HG02678 (cell line): ENCODE data around the gene TAPBPL.

Experiments used
- ATAC-seq: cut with Tn5 transposase; IDR thresholded peaks from one replicate; pipeline ENCODE4 v1.9.1; 2021; ENCODE audit warnings: mild to moderate bottlenecking, moderate library complexity; ENCODE audit not compliant: unreplicated experiment

Gene TAPBPL

DNA sequence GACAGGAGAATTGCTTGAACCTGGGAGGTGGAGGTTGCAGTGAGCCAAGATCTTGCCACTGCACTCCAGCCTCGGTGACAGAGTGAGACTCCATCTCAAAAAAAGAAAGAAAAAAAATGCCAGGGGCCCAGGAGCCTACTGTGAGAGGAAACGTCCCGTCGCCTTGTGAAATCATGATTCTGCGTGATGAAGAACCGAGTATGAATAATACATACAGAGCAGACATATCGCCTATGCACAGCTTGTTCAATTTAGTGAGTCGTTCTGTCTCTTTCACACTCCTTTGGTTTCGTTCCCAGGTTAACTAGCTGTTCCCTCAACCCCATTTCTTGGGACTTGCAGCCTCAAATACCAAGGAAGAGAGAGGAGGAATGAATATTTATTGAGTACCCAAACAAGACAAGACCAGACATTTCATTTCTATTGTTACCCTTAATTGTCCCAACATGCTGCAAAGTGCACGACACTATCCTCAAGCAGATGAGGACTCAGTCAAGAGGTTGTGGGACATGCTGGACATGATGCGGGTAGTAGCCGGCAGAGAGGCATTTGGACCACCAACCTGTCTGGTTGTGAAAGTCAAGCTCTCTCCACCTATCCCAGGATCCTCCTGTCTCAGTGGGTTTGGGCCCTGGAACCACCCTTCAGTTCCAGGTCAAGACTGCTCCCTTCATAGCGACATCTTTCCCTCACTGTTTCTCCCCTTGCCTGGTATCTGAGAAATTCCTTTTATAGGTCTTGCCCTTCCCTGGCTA, 15.7 kb upstream of the TAPBPL start:
- no peak for ATAC-seq

DNA sequence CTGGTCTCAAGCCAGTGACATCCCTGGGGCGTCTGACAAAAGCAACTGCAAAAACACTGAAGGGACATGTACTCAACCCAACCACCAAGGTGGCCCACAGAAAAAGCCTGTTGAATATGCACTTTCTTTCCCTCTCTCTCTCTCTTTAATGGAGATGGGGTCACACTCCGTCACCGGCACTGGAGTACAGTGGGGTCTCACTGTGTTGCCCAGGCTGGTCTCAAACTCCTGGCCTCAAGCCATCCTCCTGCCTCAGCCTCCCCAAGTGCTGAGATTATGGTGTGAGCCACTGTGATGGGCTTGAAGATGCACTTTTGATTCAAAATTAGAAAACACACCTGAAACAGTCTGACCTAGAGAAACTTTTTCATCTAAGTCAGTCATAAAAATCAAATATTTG, 14.3 kb upstream of the TAPBPL start:
- ATAC-seq = no peak

DNA sequence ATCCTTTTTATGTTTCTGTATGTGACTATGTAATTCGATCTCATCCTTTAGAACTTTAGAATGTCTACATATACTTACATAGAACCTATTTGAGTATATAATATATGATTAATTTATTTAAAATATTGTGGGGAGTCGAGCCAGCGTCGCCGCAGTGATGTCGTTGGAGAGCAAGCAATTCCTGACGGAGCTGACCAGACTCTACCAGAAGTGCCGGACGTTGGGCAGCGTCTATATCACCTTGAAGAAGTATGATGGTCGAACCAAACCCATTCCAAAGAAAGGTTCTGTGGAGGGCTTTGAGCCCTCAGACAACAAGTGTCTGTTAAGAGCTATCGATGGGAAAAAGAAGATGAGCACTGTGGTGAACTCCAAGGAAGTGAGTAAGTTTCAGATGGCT, 13.5 kb upstream of the TAPBPL start:
- ATAC-seq = no peak

DNA sequence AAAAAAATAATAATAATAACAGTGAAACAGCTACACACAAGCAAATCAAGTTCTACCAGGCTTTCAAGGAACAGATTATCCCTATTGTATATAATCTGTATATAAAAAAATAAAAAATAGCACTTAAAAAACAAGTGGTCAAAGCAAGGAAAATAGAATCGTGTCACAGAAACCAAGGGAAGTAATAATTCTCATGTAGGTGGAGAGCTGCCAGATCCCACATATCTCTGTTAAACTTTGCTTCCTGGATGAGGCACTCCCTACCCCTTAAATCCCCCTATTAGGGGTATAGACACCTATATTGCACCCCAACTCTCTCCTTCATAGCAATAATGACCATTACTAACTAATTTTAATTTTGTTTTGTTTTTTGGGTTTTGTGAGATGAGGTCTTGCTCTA, 11.5 kb upstream of the TAPBPL start:
- ATAC-seq = no peak

DNA sequence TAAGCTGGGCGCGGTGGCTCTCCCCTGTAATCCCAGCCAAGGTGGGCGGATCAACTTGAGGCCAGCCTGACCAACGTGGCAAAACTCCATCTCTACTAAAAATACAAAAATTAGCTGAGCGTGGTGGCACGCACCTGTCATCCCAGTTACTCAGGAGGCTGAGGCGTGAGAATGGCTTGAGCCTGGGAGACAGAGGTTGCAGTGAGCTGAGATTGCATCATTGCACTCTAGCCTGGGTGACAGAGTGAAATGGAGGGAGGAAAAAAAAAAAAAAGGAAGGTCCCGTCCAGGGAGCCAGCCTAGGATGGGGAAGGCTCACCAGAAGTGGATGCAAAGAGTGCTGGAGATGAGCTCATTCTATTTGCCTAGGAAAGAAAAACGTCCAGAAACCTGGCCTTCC, 9.0 kb upstream of the TAPBPL start:
- ATAC-seq = no peak

- ATAC-seq = peak; percentile 31
Measured at GRCh38 chr12:6443361-6443983, 8.4 kb upstream of the TAPBPL start.

DNA sequence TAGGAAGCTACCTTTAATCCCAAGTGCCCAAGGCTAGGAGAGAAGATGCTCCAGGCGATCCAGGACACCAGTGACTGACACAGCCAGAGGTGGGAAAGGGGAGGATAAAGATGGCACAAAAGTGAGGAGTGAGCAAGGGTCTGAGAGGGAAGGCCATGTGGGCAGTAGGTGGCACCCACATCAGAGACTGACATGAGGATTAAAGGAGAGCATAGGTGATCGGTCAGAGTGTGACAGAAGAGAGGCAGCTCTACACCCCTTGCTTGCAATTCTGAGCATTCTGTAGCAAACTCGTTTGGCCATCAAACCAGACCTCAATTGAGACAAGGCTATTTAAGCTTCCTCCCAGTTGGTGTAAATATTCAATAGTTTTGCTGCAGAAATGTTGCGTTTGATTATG, 7.8 kb upstream of the TAPBPL start:
- ATAC-seq = no peak

GRCh38 chr12:6444704-6445688, 6.8 kb upstream of the TAPBPL start, which contains the start of gene CD27:
CD27 (plus strand) TSS chr12:6444955; CDS start chr12:6445096, 141 bp downstream.
- no peak for ATAC-seq

- no peak for ATAC-seq
Measured at GRCh38 chr12:6450091-6450868, 1.6 kb upstream of the TAPBPL start.

DNA sequence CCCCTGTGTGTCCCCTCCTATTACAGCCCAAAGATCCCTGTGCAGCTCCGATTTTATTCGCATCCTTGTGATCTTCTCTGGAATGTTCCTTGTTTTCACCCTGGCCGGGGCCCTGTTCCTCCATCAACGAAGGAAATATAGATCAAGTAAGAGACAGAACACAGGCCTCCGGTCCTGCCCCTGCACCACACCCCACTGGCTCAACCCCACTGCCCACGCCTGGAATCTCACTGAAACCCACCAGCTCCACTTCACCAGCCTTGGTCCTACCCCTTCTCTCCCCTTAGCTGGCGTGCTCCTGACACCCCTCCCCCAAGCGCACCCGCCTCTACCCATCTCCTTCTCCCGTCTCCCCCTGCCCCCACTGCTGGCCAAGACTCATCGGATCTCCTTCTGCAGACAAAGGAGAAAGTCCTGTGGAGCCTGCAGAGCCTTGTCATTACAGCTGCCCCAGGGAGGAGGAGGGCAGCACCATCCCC, 934 bp upstream of the TAPBPL start:
- no peak for ATAC-seq

- ATAC-seq = no peak
Measured at GRCh38 chr12:6452245-6452943, 552 bp downstream of the TAPBPL start.

DNA sequence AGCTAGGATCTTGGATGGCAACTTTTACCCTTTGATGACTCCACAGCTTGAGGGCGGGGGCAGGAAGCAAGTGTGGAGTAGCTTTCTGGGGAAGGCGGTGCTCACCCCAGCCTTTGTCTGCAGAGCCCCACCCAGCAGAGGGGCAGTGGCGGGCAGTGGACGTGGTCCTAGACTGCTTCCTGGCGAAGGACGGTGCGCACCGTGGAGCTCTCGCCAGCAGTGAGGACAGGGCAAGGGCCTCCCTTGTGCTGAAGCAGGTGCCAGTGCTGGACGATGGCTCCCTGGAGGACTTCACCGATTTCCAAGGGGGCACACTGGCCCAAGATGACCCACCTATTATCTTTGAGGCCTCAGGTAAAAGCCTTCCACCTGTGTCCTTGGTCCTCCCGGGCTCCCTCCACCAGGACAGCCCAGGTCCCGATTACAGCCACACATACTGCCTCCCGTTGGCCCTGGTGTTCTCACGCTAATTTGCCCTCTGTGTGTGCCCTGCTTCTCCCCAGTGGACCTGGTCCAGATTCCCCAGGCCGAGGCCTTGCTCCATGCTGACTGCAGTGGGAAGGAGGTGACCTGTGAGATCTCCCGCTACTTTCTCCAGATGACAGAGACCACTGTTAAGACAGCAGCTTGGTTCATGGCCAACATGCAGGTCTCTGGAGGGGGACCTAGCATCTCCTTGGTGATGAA, 1.2 kb downstream of the TAPBPL start:
- no peak for ATAC-seq

GRCh38 chr12:6457220-6457945, 5.5 kb downstream of the TAPBPL start:
- ATAC-seq = no peak

DNA sequence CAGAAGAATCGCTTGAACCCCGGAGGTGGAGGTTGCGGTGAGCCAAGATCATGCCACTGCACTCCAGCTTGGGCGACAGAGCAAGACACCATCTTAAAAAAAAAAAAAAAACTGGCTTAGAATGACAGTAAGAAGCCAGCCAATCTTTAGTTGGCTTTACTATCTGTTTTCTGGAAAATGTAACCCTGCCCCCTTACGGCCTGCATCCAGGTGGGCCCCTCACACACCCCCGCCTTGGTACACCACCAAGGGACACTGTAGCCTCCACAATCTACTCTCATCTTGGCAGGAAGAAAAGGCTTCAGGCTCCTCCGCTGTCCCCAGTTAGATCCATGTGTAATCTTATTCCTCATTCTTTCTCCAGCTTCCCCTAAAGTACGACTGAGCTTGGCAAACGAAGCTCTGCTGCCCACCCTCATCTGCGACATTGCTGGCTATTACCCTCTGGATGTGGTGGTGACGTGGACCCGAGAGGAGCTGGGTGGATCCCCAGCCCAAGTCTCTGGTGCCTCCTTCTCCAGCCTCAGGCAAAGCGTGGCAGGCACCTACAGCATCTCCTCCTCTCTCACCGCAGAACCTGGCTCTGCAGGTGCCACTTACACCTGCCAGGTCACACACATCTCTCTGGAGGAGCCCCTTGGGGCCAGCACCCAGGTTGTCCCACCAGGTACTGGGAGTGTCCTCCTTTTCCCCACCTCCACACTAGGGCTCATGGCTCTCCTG, 6.6 kb downstream of the TAPBPL start:
- no peak for ATAC-seq

DNA sequence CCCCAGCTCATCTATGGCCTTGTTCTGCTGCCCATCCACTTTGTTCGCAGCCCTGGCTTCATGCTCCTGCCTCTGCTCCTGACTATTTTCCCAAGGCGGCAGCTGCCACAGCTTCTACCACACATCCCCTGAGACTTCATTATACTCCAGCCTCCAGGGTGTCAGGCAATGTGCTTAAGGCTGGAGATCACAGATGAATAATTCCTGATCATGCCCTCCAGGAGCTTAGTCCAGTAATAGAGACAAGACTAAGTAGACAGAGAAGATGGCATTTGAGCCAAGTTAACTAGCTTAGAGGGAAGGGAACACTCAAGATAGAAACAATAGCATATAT, 7.1 kb downstream of the TAPBPL start:
- no peak for ATAC-seq

DNA sequence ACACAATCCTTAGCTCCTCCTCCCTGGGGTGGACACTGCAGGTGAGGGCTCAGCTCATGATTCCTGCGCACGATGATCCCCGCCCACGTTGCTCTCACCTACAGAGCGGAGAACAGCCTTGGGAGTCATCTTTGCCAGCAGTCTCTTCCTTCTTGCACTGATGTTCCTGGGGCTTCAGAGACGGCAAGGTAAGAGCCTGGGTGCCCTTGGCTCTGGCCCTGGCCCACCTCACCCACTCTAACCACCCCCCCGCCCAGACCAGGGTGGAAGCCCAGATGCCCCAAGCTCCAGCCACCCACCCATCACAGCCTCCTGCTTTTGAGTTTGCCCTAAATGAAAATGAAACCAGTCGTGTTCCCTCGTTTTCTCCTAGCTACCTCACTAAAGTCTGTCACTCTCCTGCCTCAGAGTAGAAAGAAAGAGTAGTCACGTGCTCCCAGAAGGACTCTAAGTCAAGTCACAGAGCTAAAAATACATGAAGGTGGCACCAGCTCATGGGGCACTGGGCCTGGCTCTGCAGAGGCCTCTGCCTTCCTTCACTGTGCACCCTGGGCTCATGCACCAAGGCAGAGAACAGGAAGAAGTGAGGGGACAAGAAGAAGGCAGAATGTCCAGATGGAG, 9.0 kb downstream of the TAPBPL start:
- no peak for ATAC-seq

GRCh38 chr12:6461401-6462233, 9.8 kb downstream of the TAPBPL start:
- ATAC-seq = peak; percentile 81
